ENCODE data around the gene TFB1M.

The TFB1M gene

GRCh38 chr6:155291291-155291690 is 23.0 kb downstream of the TFB1M start:
- H3K36me3 ChIP-seq (ENCODE audit: control insufficient read depth, insufficient read depth, low read length) = peaks cover 7% of the 10 kb centered on the region
- no peaks in the 10 kb centered on the region for H3K27me3 ChIP-seq (replicated peaks; ENCODE audit: control insufficient read depth, insufficient read depth, low read length)
- TF ChIP-seq, protein P1, sequence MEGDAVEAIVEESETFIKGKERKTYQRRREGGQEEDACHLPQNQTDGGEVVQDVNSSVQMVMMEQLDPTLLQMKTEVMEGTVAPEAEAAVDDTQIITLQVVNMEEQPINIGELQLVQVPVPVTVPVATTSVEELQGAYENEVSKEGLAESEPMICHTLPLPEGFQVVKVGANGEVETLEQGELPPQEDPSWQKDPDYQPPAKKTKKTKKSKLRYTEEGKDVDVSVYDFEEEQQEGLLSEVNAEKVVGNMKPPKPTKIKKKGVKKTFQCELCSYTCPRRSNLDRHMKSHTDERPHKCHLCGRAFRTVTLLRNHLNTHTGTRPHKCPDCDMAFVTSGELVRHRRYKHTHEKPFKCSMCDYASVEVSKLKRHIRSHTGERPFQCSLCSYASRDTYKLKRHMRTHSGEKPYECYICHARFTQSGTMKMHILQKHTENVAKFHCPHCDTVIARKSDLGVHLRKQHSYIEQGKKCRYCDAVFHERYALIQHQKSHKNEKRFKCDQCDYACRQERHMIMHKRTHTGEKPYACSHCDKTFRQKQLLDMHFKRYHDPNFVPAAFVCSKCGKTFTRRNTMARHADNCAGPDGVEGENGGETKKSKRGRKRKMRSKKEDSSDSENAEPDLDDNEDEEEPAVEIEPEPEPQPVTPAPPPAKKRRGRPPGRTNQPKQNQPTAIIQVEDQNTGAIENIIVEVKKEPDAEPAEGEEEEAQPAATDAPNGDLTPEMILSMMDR (IDR thresholded peaks at IDR 0.05; ENCODE audit: insufficient read depth, low read length, poor library complexity, severe bottlenecking) = no peak
- no peak overlapping the region for H3K4me3 ChIP-seq (replicated peaks; ENCODE audit: low read depth, low read length)
- DNase-seq (ENCODE audit: extremely low read depth, insufficient read length) = no peak

- TF ChIP-seq, protein P1 (IDR thresholded peaks at IDR 0.05; ENCODE audit: insufficient read depth, low read length, poor library complexity, severe bottlenecking) = no peak
- H3K36me3 ChIP-seq (ENCODE audit: control insufficient read depth, insufficient read depth, low read length) = peaks cover 6% of the 10 kb centered on the region
- H3K27me3 ChIP-seq (replicated peaks; ENCODE audit: control insufficient read depth, insufficient read depth, low read length) = no peaks in the 10 kb centered on the region
Observed at GRCh38 chr6:155290491-155290890, 23.8 kb downstream of the TFB1M start.

DNA sequence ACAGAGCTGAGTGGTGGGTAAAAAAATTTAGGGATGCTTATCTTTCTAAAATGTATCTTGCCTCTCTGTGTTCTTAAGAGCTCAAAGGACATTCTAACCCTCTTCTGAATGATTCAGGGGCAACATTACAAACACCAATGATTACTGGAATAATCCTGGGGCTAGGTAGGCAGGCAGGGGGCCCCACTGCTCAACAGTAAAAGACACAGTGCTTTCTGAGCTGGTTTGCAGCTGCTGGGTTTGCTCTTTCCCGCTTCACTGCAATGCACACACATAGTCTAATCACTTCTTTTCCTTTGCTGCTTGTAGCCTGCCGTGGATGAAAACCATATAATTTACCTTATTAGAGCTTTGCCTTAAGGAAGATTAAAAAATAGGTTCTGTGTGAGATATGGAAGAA is 26.5 kb downstream of the TFB1M start:
- TF ChIP-seq, protein P1 (IDR thresholded peaks at IDR 0.05; ENCODE audit: insufficient read depth, low read length, poor library complexity, severe bottlenecking) = no peak
- Histone ChIP-seq H3K27me3 (replicated peaks; ENCODE audit: control insufficient read depth, insufficient read depth, low read length) (no peaks in the 10 kb centered on the region), H3K36me3 (ENCODE audit: control insufficient read depth, insufficient read depth, low read length) (peaks cover 6% of the 10 kb centered on the region), H3K4me3 (replicated peaks; ENCODE audit: low read depth, low read length) (no peak overlapping the region)
- no peak for DNase-seq (ENCODE audit: extremely low read depth, insufficient read length)

More at GRCh38 chr6:155290491-155290890, 23.8 kb downstream of the TFB1M start:
- no peak for DNase-seq (ENCODE audit: extremely low read depth, insufficient read length)
- H3K4me3 ChIP-seq (replicated peaks; ENCODE audit: low read depth, low read length) = no peak overlapping the region

DNA sequence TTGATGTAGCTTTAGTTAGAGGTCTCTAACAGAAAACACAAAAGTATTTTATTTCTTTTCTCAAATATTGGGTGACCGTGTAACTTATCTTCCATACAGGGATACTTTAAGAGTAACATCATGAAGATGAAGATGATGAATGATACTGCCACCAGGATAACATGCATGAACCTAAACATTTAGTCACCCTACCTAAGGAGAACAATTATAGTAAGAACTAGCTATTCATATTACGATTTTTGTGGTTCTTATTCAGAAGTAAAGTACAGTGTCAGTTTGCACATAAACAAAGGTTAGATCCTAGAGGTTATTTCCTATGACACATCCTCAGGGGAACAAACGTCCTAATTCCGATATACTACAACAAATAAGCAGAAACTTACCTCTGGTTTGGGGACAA is 29.5 kb downstream of the TFB1M start:
- Histone ChIP-seq H3K27me3 (replicated peaks; ENCODE audit: control insufficient read depth, insufficient read depth, low read length) (no peaks in the 10 kb centered on the region), H3K36me3 (ENCODE audit: control insufficient read depth, insufficient read depth, low read length) (peaks cover 2% of the 10 kb centered on the region), H3K4me3 (replicated peaks; ENCODE audit: low read depth, low read length) (no peak overlapping the region)
- TF ChIP-seq, protein P1 (IDR thresholded peaks at IDR 0.05; ENCODE audit: insufficient read depth, low read length, poor library complexity, severe bottlenecking) = no peak
- DNase-seq (ENCODE audit: extremely low read depth, insufficient read length) = no peak

DNA sequence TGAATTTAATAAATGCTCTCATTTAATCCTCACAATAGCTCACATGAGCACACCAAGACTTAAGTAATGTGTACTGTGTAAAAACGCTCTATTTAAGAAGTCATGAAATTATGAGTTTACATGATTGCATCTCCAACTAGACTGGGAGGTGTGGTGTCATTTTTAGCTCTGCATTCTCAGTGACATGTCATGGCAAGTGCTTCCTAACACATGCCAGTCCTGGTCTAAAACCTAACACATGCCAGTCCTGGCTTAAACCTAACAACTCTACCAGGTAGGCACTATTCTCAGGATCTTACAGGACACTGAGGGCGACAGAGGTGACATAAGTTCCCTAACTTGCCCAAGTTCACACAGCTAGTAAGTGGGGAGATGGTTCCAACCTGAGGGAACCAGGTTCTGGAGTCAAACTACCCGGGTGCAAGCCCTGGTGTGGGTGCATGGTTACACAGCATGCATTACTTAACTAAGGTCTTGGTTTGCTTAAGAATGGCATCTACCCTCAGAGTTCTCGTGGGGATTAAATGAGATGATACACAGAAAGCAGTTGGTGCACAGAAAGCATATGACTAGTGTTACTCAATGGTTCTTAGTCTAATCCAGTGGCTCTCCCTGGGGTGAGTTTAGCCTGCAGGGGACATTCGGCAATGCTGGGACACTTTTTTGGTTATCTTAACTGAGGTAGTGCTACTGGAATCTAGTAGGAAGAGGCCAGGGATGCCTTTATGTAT is 35.8 kb downstream of the TFB1M start:
- Histone ChIP-seq H3K36me3 (ENCODE audit: control insufficient read depth, insufficient read depth, low read length) (peaks cover 8% of the 10 kb centered on the region), H3K4me3 (replicated peaks; ENCODE audit: low read depth, low read length) (no peak overlapping the region)

More for the DNA sequence above, 35.8 kb downstream of the TFB1M start:
- H3K27me3 ChIP-seq (replicated peaks; ENCODE audit: control insufficient read depth, insufficient read depth, low read length) = no peaks in the 10 kb centered on the region
- DNase-seq (ENCODE audit: extremely low read depth, insufficient read length) = no peak
- TF ChIP-seq, protein P1 (IDR thresholded peaks at IDR 0.05; ENCODE audit: insufficient read depth, low read length, poor library complexity, severe bottlenecking) = no peak
